Measurements from ENCODE around the gene NPBWR2.
"Not testable (repeated sequence)": the region's sequence is repeated elsewhere in the genome, so short reads cannot be mapped to it uniquely, and the experiment has no call there.

NPBWR2 gene

GRCh38 chr20:64119681-64120341 lies 12.4 kb upstream of the NPBWR2 start:
- H3K4me3 ChIP-seq (ENCODE audit: low read depth, low read length): no peak overlapping the region

GRCh38 chr20:64119301-64119680 lies 11.9 kb upstream of the NPBWR2 start:
- no peak overlapping the region for H3K4me3 ChIP-seq (ENCODE audit: low read depth, low read length)

GRCh38 chr20:64117432-64117777 lies 10.0 kb upstream of the NPBWR2 start:
- not testable (repeated sequence) for H3K4me3 ChIP-seq (ENCODE audit: low read depth, low read length)

- H3K4me3 ChIP-seq (ENCODE audit: low read depth, low read length): no peak overlapping the region
Observed at GRCh38 chr20:64116541-64117431, 9.4 kb upstream of the NPBWR2 start.

- H3K4me3 ChIP-seq (ENCODE audit: low read depth, low read length): no peak overlapping the region
Observed at GRCh38 chr20:64116016-64116415, 8.7 kb upstream of the NPBWR2 start.

- H3K4me3 ChIP-seq (ENCODE audit: low read depth, low read length): no peak overlapping the region
Observed at GRCh38 chr20:64115171-64115911, 8.0 kb upstream of the NPBWR2 start.

- H3K4me3 ChIP-seq (ENCODE audit: low read depth, low read length): no peak overlapping the region
Observed at GRCh38 chr20:64114356-64114971, 7.1 kb upstream of the NPBWR2 start.

GRCh38 chr20:64113796-64114355 lies 6.5 kb upstream of the NPBWR2 start:
- no peak overlapping the region for H3K4me3 ChIP-seq (ENCODE audit: low read depth, low read length)

GRCh38 chr20:64113444-64113775 lies 6.0 kb upstream of the NPBWR2 start:
- H3K4me3 ChIP-seq (ENCODE audit: low read depth, low read length): no peak overlapping the region

- no peak overlapping the region for H3K4me3 ChIP-seq (ENCODE audit: low read depth, low read length)
Observed at GRCh38 chr20:64112691-64113443, 5.5 kb upstream of the NPBWR2 start.

- H3K4me3 ChIP-seq (ENCODE audit: low read depth, low read length): no peak overlapping the region
Observed at GRCh38 chr20:64111841-64112641, 4.7 kb upstream of the NPBWR2 start.

- H3K4me3 ChIP-seq (ENCODE audit: low read depth, low read length): no peak overlapping the region
Observed at GRCh38 chr20:64110411-64111068, 3.2 kb upstream of the NPBWR2 start.

GRCh38 chr20:64109831-64110391 lies 2.5 kb upstream of the NPBWR2 start:
- no peak overlapping the region for H3K4me3 ChIP-seq (ENCODE audit: low read depth, low read length)

GRCh38 chr20:64108731-64109681 lies 1.6 kb upstream of the NPBWR2 start:
- no peak overlapping the region for H3K4me3 ChIP-seq (ENCODE audit: low read depth, low read length)

GRCh38 chr20:64107736-64108457 lies 532 bp upstream of the NPBWR2 start:
- no peak overlapping the region for H3K4me3 ChIP-seq (ENCODE audit: low read depth, low read length)

- no peak overlapping the region for H3K4me3 ChIP-seq (ENCODE audit: low read depth, low read length)
Observed at GRCh38 chr20:64106435-64106961, 867 bp downstream of the NPBWR2 start.
